H9 (cell line): ENCODE data around the gene VSTM2L. TPM values are rescaled to one million over a fixed set of nuclear protein-coding genes. Genes with fewer than 3 reads are reported as not detected.

Experiments
- DNase-seq: peaks from one replicate; pipeline ENCODE4 v3.0.0-alpha.2; 2017
- H2AFZ ChIP-seq: one replicate; pipeline ENCODE4 v1.6.1; 2013; ENCODE audit warnings: mild to moderate bottlenecking, low read length, control low read depth, moderate library complexity
- H2AK5ac ChIP-seq: 2 replicates; pipeline ENCODE4 v1.6.1; 2013; ENCODE audit warnings: low read length, control low read depth, mixed read lengths; ENCODE audit not compliant: insufficient read length
- H2BK120ac ChIP-seq: one replicate; pipeline ENCODE4 v1.6.1; 2013; ENCODE audit warnings: low read depth, mild to moderate bottlenecking, low read length, control low read depth, inconsistent platforms; ENCODE audit not compliant: poor library complexity, severe bottlenecking
- H2BK12ac ChIP-seq: 2 replicates; pipeline ENCODE4 v1.6.1; 2013; ENCODE audit warnings: low read length, control low read depth, mixed read lengths, low read depth; ENCODE audit not compliant: insufficient read length
- H2BK15ac ChIP-seq: 2 replicates; pipeline ENCODE4 v1.6.1; 2013; ENCODE audit warnings: low read depth, low read length, control low read depth
- H2BK20ac ChIP-seq: one replicate; pipeline ENCODE4 v1.6.1; 2013; ENCODE audit warnings: low read depth, mild to moderate bottlenecking, low read length, control low read depth, inconsistent platforms; ENCODE audit not compliant: poor library complexity, severe bottlenecking
- H2BK5ac ChIP-seq: 2 replicates; pipeline ENCODE4 v1.6.1; 2013; ENCODE audit warnings: low read length, control low read depth, mixed read lengths; ENCODE audit not compliant: insufficient read length
- H3K14ac ChIP-seq: 2 replicates; pipeline ENCODE4 v1.6.1; 2013; ENCODE audit warnings: low read length, control low read depth; ENCODE audit not compliant: insufficient read depth
- H3K18ac ChIP-seq: 2 replicates; pipeline ENCODE4 v1.6.1; 2013; ENCODE audit warnings: low read depth, mild to moderate bottlenecking, mixed read lengths, low read length, control low read depth; ENCODE audit not compliant: insufficient read length
- H3K23ac ChIP-seq: 2 replicates; pipeline ENCODE4 v1.6.1; 2013; ENCODE audit warnings: low read length, control low read depth, mixed read lengths, low read depth; ENCODE audit not compliant: insufficient read length
- H3K23me2 ChIP-seq: 2 replicates; pipeline ENCODE4 v1.6.1; 2013; ENCODE audit warnings: low read depth, mild to moderate bottlenecking, mixed read lengths, low read length, control low read depth; ENCODE audit not compliant: insufficient read length, poor library complexity, severe bottlenecking
- H3K27ac ChIP-seq: 2 replicates; pipeline ENCODE4 v1.5.1; 2013; ENCODE audit warnings: low read length, control low read depth, mixed read lengths, low read depth; ENCODE audit not compliant: insufficient read length
- H3K27me3 ChIP-seq: 2 replicates; pipeline ENCODE4 v1.6.1; 2013; ENCODE audit warnings: low read length, control low read depth, inconsistent platforms; ENCODE audit not compliant: insufficient read depth
- H3K4ac ChIP-seq: 2 replicates; pipeline ENCODE4 v1.6.1; 2013; ENCODE audit warnings: low read depth, mild to moderate bottlenecking, control low read depth, inconsistent platforms, low read length, moderate library complexity
- H3K4me1 ChIP-seq: 2 replicates; pipeline ENCODE4 v1.6.1; 2013; ENCODE audit warnings: low read length, control low read depth, inconsistent platforms; ENCODE audit not compliant: insufficient read depth
- H3K4me2 ChIP-seq: 2 replicates; pipeline ENCODE4 v1.6.1; 2013; ENCODE audit warnings: low read length, control low read depth, mixed read lengths; ENCODE audit not compliant: insufficient read length, insufficient read depth
- H3K56ac ChIP-seq: 2 replicates; pipeline ENCODE4 v1.6.1; 2013; ENCODE audit warnings: low read depth, mild to moderate bottlenecking, mixed read lengths, low read length, control low read depth; ENCODE audit not compliant: insufficient read length
- H3K79me1 ChIP-seq: 2 replicates; pipeline ENCODE4 v1.6.1; 2013; ENCODE audit warnings: low read depth, mild to moderate bottlenecking, moderate library complexity, low read length, control low read depth, inconsistent platforms; ENCODE audit not compliant: insufficient read depth, poor library complexity, severe bottlenecking
- H3K79me2 ChIP-seq: 2 replicates; pipeline ENCODE4 v1.6.1; 2013; ENCODE audit warnings: low read length, control low read depth, inconsistent platforms; ENCODE audit not compliant: insufficient read depth
- H3K9ac ChIP-seq: 2 replicates; pipeline ENCODE4 v1.6.1; 2013; ENCODE audit warnings: low read length, control low read depth, mixed read lengths; ENCODE audit not compliant: insufficient read length; ENCODE audit errors: extremely low read depth
- H3K9me3 ChIP-seq: one replicate; pipeline ENCODE4 v1.6.1; 2013; ENCODE audit warnings: low read depth, low read length, inconsistent platforms; ENCODE audit not compliant: control insufficient read depth
- H3T11ph ChIP-seq: one replicate; pipeline ENCODE4 v1.6.1; 2013; ENCODE audit warnings: mild to moderate bottlenecking, low read length, control low read depth, inconsistent platforms
- H4K20me1 ChIP-seq: one replicate; pipeline ENCODE4 v1.6.1; 2013; ENCODE audit not compliant: control insufficient read depth, insufficient read length, insufficient read depth
- H4K5ac ChIP-seq: 2 replicates; pipeline ENCODE4 v1.6.1; 2013; ENCODE audit warnings: low read depth, mild to moderate bottlenecking, mixed read lengths, low read length, control low read depth; ENCODE audit not compliant: insufficient read length
- H4K8ac ChIP-seq: replicated peaks from 2 replicates; pipeline ENCODE4 v1.6.1; 2013; ENCODE audit warnings: low read length, control low read depth, mixed read lengths, low read depth; ENCODE audit not compliant: insufficient read length
- H4K91ac ChIP-seq: 2 replicates; pipeline ENCODE4 v1.6.1; 2013; ENCODE audit warnings: low read depth, mild to moderate bottlenecking, moderate library complexity, mixed read lengths, low read length, control low read depth; ENCODE audit not compliant: insufficient read length
- H3K27ac Mint-ChIP-seq, 3 experiments: 2 replicates in 2 of 3; 3 replicates in 1 of 3; pipeline ENCODE4 v1.8.0; 2020 to 2021; ENCODE audit warnings: mixed read lengths in 3 of 3, mild to moderate bottlenecking in 1 of 3, moderate library complexity in 1 of 3
- H3K27me3 Mint-ChIP-seq: 2 replicates; pipeline ENCODE4 v1.8.0; 2021; ENCODE audit warnings: low read depth, mild to moderate bottlenecking, moderate library complexity, mixed read lengths
- H3K36me3 Mint-ChIP-seq, 3 experiments: 2 replicates in 2 of 3; 3 replicates in 1 of 3; pipeline ENCODE4 v1.8.0; 2020 to 2021; ENCODE audit warnings: low read depth in 3 of 3, mixed read lengths in 3 of 3; ENCODE audit not compliant: insufficient read depth in 1 of 3
- H3K4me1 Mint-ChIP-seq, 2 experiments: 2 replicates each; pipeline ENCODE4 v1.8.0; 2020; ENCODE audit warnings: mixed read lengths in 2 of 2
- H3K4me3 Mint-ChIP-seq, 2 experiments: 2 replicates in 1 of 2; 3 replicates in 1 of 2; pipeline ENCODE4 v1.8.0; 2020 to 2021; ENCODE audit warnings: mild to moderate bottlenecking in 2 of 2, mixed read lengths in 2 of 2, moderate library complexity in 1 of 2
- H3K9me3 Mint-ChIP-seq, 2 experiments: 2 replicates in 1 of 2; 3 replicates in 1 of 2; pipeline ENCODE4 v1.8.0; 2020; ENCODE audit warnings: mild to moderate bottlenecking in 2 of 2, mixed read lengths in 2 of 2, moderate library complexity in 1 of 2
- WGBS: extraction: QIAGEN DNeasy Blood & Tissue Kit; methylation state at CpG from one replicate; pipeline ENCODE4 v1.1.7; 2013; ENCODE audit warnings: missing lambda C conversion rate, low lambda C conversion rate, mixed read lengths; ENCODE audit not compliant: insufficient read length; ENCODE audit errors: extremely low coverage; 5-methylcytosine and 5-hydroxymethylcytosine counted together
- total RNA-seq: library from RNA; stranded (reverse); gene quantifications from 2 replicates; pipeline ENCODE4 v1.2.1, GENCODE V29; 2021
- TF ChIP-seq, protein P1 (sequence below): fragments of 200-600 bp; sonication (generic); conservative IDR thresholded peaks from 3 replicates; pipeline ENCODE4 v1.8.0; 2021; ENCODE audit warnings: antibody characterized with exemption, mild to moderate bottlenecking

The VSTM2L gene
- total RNA-seq, 1 experiment from 2014 or later: 2.1 TPM

DNA sequence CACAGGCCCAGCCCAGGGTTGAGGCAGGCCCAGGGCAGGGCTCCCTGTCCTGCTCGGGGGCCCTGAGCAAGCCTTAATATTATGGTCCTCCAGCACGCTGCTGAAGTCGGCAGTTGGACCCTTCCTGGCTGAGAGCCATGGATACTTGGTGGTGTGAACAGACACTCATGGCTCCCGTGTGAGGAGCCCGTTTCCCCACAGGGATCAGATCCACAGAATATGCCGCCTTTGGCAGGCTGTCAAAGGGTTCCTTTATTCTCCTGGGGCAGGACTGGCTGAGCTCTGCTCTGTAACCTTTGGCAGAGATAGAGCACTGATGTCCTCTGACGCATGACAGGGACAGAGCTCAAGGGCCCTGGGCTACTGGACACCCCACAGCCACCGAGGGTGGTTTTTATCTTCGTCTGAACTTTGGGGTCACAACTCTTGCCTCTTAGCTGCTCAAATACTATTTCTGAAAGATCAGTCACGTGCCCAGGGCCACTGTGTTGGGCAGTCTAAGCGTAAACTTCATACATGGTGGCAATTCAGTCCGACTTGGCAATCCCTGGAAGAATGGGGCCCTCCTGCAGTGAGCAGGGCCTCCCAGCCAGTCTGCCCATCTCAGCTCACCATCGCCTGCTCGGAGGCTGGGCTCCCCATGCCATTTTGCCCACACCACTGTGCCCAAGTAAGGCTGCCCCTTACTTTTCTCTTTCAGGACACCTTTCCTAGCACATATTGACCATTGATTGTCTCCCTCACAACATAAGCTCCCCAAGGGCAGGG lies 81.3 kb downstream of the VSTM2L start:
- peaks cover 16 to 38% (median 30%) of the 10 kb centered on the region in 3 experiments; a peak in 6 of 7 replicates for H3K36me3 Mint-ChIP-seq
- H3K27me3 ChIP-seq: no peaks in the 10 kb centered on the region
- no peak overlapping the region for H2BK20ac ChIP-seq
- H3K14ac ChIP-seq: no peak overlapping the region
- no peak overlapping the region for H4K8ac ChIP-seq
- no peaks in the 10 kb centered on the region for H3K27me3 Mint-ChIP-seq
- no peak overlapping the region for H3T11ph ChIP-seq
- no peaks in the 10 kb centered on the region for H4K20me1 ChIP-seq
- peak overlapping the region in 1 of 3 experiments; percentile 11; a peak in 1 of 7 replicates for H3K27ac Mint-ChIP-seq
- H3K23ac ChIP-seq: no peak overlapping the region
- H3K79me2 ChIP-seq: no peaks in the 10 kb centered on the region
- peaks cover 0 to 15% of the 10 kb centered on the region in 2 experiments; a peak in 2 of 4 replicates for H3K4me1 Mint-ChIP-seq
- no peak overlapping the region for H3K18ac ChIP-seq
- H2BK15ac ChIP-seq: no peak overlapping the region
- DNase-seq: no peak
- no peaks in the 10 kb centered on the region for H3K79me1 ChIP-seq
- H2BK5ac ChIP-seq: no peak overlapping the region
- H3K4me3 Mint-ChIP-seq: no peak overlapping the region
- H3K27ac ChIP-seq: no peak overlapping the region
- no peak overlapping the region for H3K9ac ChIP-seq
- TF ChIP-seq, protein P1, sequence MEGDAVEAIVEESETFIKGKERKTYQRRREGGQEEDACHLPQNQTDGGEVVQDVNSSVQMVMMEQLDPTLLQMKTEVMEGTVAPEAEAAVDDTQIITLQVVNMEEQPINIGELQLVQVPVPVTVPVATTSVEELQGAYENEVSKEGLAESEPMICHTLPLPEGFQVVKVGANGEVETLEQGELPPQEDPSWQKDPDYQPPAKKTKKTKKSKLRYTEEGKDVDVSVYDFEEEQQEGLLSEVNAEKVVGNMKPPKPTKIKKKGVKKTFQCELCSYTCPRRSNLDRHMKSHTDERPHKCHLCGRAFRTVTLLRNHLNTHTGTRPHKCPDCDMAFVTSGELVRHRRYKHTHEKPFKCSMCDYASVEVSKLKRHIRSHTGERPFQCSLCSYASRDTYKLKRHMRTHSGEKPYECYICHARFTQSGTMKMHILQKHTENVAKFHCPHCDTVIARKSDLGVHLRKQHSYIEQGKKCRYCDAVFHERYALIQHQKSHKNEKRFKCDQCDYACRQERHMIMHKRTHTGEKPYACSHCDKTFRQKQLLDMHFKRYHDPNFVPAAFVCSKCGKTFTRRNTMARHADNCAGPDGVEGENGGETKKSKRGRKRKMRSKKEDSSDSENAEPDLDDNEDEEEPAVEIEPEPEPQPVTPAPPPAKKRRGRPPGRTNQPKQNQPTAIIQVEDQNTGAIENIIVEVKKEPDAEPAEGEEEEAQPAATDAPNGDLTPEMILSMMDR: no peak
- H3K4me2 ChIP-seq: no peak overlapping the region
- H3K4ac ChIP-seq: no peak overlapping the region
- H2BK120ac ChIP-seq: no peak overlapping the region
- no peaks in the 10 kb centered on the region for H3K4me1 ChIP-seq
- no peak overlapping the region for H2AFZ ChIP-seq
- no peaks in the 10 kb centered on the region for H3K9me3 ChIP-seq
- H2BK12ac ChIP-seq: no peak overlapping the region
- H2AK5ac ChIP-seq: no peak overlapping the region
- H3K9me3 Mint-ChIP-seq: no peaks in the 10 kb centered on the region
- H3K56ac ChIP-seq: no peak overlapping the region
- no peaks in the 10 kb centered on the region for H3K23me2 ChIP-seq
- no CpG with 5 or more reads among the region's 14 CpGs for WGBS
- no peak overlapping the region for H4K91ac ChIP-seq
- no peak overlapping the region for H4K5ac ChIP-seq
